Activated CD4-positive, alpha-beta T cell treated with anti-CD3 and anti-CD28 coated beads, Interleukin-2, amount 50 U/mL, for 16 hours (primary cell): ENCODE measurements around the gene PPM1D.
"Not testable (repeated sequence)": the region's sequence is repeated elsewhere in the genome, so short reads cannot be mapped to it uniquely, and the experiment has no call there.

Experiments
- DNase-seq: peaks from one replicate; pipeline ENCODE4 v3.0.0-alpha.2; 2020

The PPM1D gene

DNA sequence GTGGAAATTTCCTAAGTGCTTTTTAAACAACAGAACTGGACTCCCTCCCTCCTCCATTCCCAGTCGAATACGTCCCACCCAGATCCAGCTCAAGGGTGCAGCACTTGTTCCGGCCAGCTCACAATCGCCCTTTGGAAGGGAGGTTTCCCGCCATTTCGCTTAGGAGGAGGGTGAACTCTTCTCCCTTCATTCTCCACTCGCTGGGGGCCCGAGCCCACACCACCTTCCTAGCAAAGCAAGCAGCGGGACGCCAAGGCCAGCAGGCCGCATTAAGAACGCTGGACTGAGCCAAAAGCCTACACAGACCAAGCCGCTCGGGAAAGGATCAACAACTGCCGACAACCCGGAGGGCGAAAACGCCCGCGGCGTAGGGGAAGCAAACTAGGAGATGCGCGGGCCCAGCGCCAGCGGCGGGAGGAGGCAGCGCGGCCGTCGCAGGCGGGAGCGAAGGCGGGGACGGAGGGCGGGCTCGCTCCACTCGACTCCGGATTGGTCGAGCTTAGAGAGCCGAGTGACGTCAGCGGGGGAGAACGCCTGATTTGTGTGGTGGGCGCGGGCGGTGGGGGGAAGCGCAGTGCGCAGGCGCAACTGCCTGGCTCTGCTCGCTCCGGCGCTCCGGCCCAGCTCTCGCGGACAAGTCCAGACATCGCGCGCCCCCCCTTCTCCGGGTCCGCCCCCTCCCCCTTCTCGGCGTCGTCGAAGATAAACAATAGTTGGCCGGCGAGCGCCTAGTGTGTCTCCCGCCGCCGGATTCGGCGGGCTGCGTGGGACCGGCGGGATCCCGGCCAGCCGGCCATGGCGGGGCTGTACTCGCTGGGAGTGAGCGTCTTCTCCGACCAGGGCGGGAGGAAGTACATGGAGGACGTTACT lies at the start of gene PPM1D:
TSS of gene PPM1D (plus strand) at position 574 of the 870 bp plus-strand sequence. CDS start at position 796, 222 bp downstream.
- DNase-seq: peak; percentile 99

DNA sequence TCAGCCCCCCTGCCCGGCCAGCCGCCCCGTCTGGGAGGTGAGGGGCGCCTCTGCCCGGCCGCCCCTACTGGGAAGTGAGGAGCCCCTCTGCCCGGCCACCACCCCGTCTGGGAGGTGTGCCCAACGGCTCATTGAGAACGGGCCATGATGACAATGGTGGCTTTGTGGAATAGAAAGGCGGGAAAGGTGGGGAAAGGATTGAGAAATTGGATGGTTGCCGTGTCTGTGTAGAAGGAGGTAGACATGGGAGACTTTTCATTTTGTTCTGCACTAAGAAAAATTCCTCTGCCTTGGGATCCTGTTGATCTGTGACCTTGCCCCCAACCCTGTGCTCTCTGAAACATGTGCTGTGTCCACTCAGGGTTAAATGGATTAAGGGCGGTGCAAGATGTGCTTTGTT lies 47.7 kb upstream of the PPM1D start:
- not testable (repeated sequence) for DNase-seq

DNA sequence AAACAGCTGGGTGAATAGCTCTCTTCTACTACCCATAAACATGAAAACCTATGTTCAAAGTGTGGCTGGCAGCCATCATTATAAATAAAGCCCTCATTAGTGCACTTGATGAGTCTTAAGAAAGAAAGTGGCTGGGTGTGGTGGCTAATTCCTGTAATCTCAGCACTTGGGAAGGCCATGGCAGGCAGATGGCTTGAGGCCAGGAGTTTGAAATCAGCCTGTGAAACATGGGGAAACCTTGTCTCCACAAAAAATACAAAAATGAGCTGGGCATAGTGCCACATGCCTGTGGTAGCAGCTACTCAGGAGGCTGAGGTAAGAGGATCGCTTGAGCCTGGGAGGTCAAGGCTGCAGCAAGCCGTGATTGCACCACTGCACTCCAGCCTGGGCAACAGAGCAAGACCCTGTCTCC lies 45.6 kb upstream of the PPM1D start:
- no peak for DNase-seq

DNA sequence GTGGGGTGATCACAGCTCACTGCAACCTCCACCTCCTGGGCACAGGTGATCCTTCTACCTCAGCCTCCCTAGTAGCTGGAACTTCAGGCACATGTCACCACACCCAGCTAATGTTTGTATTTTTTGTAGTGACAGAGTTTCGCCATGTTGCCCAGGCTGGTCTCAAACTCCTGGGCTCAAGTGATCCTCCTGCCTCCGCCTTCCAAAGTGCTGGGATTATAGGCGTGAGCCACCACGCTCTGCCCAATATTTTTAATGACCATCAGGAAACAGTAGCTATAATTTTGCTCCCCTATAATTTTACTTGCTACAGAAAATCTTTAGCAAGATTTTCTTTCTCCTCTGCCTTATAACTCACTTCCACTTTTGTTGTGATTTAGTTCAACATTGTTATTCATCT lies 44.2 kb upstream of the PPM1D start:
- no peak for DNase-seq

DNA sequence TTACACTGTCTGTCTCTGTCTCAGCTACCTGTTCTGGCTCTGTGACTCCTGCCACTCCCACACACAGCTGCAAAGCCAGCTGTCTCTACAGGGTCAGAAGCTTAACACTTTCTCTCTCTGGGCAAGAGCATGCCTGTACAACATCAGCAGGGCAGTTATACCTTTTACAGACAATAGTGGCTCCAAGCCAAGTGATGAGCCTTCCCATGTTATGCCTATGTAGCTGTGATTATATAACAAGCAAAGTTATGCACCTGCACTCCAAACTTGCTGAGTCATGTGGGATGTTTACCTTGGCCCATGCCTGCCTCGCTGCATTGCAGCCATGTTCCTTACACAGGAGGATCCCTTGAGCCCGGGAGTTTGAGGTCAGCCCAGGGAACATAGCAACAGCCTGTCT lies 42.2 kb upstream of the PPM1D start:
- no peak for DNase-seq

DNA sequence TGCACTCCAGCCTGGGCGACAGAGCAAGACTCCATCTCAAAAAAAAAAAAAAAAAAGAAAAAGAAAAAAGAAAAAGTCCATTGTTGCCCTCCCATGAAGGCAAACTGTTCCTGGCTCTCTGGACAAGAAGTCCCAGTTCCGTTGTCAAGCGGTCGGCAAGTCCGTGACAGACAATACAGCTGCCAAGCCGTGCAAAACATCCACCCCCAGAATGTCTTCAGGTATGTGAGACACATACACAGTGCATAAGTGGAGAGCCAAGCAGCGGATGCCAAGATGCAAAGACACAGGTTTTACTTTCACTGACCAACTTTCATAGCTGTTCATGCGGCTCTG lies 40.4 kb upstream of the PPM1D start:
- DNase-seq: no peak

DNA sequence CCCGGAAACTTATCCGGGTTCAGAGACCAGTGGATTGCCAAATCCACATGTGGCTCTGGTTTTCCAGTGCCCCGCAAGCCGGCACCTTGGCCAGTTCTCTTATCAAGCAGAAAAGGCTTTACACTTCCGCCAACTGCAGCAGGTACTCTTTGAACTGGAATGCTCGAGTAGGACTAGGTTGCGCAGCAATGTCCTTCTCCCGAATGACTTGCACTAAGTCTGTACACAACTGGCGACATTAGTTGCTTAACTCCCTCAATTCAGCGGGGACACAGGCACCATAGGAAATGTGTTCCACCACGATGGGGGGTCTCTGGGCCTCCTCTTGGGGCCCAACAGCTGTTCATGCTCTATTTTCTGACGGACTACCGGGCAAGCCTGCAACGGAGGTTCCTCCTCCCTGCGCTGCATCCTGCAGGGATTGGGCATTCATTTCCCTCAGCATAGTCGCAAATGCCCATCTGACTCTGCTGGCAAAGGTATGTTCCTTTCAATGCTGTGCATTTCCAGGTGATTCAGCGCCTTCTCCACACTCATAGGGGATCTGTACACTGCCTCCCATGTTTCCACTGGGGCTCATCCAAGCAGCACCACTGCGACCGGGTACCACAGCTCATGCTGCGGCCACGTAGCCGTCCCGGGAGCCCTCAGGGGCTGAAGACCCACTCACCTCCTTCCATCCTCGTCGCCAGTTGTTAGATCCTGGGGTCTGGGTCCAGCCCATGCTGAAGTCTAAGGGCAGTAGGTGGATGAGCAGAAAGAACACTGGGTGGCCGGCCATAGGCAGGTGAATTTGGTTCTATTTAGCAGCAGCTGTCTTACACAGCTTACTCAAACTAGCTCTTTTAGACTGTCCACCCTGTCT lies 39.8 kb upstream of the PPM1D start:
- DNase-seq: no peak

DNA sequence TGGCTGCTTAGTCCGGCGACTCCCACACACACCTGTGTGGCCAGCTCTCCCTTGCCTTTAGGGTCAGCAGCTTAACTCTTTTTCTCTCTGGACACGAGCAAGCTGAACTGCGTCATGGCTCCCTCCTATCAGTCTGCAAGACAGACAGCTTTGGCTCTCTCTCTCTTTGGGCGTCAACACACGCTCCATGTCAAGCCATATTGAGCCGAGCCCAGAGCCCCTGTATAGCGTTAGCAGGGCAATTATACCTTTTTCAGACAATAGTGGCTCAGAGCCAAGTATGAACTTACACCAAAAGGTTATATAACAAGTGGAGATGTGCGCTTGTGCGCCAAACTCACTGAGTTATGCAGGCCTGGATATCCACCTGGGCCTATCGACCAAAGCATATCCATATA lies 39.1 kb upstream of the PPM1D start:
- no peak for DNase-seq

DNA sequence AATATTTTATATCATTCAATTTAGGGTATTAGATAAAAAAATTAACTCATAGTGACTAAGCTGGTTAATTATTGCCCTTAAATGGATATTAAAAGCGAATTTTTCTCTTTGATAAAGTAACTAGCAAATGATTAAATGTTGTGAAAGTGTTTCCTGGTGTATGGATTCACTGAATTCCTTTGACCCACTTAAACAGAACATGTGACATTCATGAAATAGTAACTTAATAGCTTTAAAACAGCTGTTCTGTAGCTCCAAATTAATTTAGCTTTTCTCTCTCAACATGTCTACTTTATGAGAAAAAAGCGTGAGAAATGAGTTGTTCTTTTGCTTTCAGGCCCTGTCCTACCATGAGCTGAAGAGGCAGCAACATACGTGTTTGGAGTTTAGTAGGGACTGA lies 37.6 kb upstream of the PPM1D start:
- no peak for DNase-seq

DNA sequence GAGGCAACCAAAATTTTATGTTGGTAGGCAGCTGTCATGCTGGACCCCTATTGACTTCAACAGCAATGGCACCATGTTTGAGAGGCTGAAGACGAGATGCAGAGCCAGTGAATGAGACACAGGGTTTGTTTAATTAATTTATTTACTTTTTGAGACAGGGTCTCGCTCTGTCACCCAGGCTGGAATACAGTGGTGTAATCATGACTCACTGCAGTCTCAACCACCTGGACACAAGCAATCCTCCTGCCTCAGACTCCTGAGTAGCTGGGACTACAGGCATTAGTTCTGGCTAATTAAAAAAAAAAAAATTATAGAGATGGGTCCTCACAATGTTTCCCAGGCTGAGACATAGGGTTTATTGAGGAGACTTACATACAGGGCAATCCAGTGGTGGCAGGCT lies 36.2 kb upstream of the PPM1D start:
- DNase-seq: no peak

DNA sequence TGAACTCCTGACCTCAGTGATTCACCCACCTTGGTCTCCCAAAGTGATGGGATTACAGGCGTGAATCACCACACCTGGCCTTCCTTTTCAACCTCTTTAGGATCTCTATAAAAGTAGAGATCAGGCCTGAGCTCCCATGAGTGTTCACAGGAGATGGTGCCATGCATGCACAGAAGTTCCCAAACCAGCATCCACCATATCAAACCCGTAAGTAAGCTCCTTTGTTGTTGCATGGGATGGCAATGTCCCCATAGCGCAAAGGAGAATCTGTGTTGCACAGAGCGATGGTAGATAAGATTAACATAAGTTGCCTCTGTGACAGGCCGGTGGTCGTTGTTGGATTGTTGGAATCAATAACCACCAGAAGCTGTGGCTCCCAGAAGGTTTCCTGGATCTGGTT lies 34.8 kb upstream of the PPM1D start:
- no peak for DNase-seq

DNA sequence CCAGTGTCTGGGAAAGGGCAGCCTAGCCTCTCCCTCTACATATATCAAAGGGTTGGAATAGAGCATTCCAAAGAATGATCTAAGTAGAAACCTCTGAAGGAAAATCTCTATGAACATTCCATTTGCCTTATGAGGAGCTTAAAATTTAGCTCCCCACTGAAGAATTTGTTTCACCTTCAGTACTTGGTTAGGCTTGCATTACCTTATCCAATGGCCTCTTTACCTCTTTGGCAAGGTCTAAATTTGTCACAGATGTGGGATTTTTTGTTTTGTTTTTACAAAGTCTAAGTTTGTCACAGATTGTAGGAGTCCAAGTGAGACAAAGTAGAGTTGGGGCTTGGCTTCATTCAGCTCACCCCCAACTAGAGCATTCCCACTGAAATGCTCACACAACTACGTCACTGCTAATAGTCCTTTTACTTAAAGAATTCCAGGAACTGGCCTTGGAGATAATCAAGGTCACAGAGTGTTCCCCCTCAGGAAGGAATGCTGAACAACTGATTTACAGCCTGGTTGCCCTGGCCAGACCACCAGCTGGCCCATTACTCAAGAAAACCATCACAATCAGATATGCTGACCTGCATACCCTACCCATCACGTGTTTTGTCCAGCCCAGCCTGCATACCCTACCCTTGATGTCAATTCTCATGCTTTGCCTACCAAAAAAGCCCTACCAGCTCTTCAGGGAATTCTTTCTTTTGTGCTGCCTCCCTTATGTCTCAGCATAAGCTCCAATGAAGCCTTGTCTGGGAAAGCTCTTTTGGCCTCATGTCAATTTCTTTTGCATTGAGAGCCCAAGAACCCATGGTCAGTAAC lies 26.5 kb upstream of the PPM1D start:
- no peak for DNase-seq

DNA sequence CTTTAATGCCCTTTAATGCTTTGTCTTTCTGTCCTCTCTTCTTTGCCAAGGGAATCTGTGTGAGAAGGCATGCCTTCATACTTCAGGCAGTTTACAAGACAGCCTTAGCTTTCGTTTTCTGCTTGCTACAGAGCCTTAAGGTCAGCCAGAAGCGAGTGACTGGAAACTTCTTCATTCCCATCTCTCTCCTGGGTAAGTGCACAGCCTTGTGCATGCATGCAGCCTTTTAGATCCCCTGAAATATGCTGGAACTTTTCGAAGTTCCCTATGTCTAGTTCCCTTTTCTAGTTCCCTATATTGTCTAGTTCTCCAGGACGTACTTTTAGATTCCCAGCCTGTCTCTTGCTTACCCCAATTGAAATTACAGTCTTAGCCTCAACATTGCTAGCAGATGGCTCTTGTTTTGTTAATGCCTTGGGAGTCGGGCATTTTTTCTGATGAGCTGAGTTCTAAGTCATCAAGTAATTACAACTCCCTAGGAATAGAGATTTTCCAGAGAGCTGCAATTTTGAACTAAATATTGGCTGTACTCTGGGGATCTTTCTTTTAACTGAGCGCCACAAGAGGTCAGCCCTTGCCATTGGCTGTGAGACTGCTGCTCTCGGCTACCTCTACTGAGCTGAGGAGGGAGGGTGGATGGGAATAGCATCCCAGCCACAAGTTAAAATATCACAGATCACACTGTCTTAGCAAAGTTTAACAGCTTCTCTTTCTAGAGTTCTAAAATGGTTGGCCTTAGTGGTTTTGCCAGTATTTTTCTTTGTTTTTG lies 22.7 kb upstream of the PPM1D start:
- DNase-seq: no peak

DNA sequence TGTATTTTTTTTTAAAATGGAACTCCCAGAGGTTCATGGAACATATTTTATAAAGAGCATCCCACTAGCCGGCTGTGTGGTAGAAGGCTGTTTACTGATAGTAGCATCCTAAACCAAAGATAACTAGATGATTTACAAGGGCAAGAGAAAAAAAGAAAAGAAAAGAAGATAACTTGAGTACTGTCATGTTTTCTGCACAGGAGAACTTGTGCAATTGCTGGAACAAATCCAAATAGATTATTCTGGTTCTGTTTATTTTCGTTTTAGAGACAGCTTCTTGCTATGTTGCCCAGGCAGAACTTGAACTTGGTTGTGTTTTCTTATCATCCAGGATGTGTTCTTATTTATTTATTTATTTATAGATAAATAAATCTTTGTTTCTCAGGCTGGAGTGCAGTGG lies 20.9 kb upstream of the PPM1D start:
- DNase-seq: no peak

DNA sequence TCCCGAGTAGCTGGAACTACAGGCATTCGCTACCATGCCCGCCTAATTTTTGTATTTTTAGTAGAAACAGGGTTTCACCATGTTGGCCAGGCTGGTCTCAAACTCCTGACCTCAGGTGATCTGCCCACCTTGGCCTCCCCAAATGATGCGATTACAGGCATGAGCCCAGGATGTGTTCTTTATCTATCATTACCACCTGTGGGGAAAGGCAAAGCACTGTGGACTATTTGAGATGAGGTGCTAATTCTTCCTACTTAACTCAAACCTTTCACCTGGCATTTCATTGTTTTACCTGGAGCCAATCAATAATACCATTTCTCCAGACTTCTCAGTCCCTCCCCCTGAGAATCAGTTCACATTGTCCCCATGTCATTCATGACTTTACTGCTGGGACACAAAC lies 20.4 kb upstream of the PPM1D start:
- no peak for DNase-seq

DNA sequence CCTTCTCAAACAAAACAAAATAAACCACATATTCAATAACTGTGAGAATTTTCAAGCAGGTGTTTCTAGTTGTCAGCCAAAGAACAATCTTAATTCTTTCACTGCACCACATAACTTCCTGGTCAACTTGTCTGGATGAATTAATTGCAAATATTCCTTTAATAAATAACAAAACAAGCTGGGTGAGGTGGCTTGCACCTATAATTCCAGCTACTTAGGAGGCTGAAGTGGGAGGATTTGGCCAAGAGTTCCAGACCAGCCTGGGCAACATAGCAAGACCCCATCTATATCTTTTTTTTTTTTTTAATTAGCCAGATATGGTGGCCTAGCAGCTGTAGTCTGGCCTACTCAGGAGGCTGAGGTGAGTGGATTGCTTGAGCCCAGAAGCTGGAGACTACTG lies 17.0 kb upstream of the PPM1D start:
- no peak for DNase-seq

DNA sequence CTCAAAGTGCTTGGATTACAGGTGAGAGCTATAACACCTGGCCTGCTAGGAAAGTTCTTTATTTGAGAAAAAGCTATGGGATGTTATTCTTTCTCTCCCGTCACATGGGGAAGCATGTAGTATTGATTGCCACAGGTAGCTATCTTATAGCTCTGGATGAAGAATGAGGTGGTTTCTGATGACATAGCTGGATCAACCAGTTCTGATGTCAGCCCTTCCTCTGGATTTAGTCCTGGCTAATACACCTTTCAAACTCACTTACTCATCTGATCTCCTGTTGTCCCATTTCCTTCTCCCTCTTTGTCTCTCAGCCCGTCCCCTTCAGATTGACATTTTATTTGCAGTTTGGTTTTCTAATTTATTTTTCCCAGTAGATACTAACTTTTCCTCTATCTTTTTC lies 14.1 kb upstream of the PPM1D start:
- DNase-seq: no peak

DNA sequence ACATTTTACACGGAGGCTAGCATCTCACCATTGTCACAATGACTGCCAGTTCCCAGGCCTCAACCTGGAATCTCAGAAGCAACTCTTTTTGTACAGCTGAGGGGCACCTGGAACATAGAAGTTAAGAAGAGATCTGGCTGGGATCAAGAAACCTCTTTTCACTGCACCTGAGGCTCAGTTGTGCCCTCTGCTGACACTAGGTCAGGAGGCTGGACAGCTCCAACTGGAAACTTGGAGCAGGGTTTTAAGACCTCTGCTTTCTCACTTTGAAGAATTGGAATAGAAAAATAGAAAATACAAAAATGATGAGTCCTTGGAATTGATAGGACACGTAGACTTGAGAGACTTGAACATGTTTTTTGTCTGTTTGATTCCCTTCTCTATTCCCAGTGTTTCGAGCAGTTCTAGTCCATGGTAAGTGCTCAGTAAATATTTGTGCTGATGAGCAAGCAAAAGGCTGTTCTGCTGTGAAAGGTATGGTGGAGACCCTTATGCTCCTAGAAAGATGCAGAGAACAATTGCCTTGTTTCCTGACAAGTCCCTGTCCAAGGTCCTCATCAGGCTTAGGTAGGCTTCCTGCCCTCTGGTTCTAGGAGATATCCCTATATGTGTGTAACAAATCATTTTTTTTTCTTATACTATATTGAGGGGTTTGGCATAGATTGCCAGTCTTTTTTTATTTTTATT lies 13.6 kb upstream of the PPM1D start:
- no peak for DNase-seq

DNA sequence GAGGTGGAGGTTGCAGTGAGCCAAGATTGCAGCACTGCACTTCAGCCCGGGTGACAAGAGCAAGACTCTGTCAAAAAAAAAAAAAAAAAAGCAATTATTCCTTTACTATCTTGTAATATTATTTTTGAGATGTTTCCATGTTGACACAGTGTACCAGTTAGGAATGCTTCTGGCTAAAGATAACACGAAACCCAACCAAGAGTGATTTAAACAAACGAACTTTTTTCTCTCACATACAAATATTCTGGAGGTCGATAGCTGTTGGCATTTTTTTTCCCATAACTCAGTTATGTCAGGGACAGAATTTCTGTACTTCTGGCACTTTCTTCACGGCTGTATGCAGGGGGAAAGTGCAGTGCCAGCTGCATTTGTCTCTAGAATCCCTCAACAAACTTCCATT lies 9.9 kb upstream of the PPM1D start:
- DNase-seq: no peak

DNA sequence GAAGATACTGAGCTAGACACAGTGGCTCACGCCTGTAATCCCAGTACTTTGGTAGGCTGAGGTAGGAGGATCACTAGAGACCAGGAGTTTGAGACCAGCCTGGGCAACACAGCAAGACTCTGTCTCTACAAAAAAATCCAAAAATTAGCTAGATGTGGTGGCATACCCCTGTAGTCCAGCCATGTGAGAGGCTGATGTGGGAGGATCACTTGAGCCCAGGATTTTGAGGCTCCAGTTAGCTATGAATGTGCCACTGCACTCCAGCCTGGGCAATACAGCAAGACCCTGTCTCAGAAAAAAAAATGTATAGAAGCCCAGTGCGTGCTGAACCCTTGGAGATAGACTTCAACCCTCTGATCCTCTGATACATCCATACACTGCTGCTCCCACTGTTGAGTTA lies 7.2 kb upstream of the PPM1D start:
- no peak for DNase-seq

DNA sequence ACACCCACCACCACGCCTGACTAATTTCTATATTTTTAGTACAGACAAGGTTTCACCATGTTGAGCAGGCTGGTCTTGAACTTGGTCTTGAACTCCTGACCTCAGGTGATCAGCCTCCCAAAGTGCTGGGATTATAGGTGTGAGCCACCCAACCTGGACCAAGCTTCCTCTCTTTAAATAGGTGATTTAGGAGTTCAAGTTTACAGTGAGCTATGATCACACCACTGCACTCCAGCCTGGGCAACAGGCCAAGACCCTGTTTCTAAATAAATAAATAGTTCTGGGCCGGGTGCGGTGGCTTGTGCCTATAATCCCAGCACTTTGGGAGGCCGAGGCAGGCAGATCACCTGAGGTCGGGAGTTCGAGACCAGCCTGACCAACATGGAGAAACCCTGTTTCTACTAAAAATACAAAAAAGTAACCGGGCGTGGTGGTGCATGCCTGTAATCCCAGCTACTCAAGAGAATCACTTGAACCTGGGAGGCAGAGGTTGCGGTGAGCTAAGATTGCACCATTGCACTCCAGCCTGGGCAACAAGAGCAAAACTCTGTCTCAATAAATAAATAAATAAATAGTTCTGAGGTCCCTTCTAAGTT lies 6.5 kb upstream of the PPM1D start:
- DNase-seq: not testable (repeated sequence)

DNA sequence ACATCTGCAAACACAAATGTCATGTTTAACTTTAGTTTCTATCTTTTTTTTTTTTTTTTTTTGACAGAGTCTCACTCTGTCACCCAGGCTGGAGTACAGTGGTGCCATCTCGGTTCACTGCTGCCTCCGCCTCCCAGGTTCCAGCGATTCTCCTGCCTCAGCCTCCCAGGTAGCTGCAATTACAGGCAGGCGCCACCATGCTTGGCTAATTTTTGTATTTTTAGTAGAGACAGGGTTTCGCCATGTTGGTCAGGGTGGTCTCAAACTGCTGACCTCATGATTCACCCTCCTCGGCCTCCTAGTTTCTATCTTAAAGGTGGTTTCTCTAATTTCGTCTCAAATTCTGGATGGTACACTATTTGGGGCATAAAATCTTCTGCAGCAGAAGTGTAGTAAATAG lies 5.8 kb upstream of the PPM1D start:
- DNase-seq: not testable (repeated sequence)
